Measurements from ENCODE around the gene UNC5A.

The UNC5A gene

GRCh38 chr5:176781638-176782570 lies 28.5 kb upstream of the UNC5A start:
- no peak for TF ChIP-seq EGR1 (IDR thresholded peaks at IDR 0.05)
- no peak for TF ChIP-seq TAF1 (IDR thresholded peaks at IDR 0.05; ENCODE audit: low read depth)
- no peak for TF ChIP-seq USF1 (IDR thresholded peaks at IDR 0.05)
- TF ChIP-seq CREB1 (IDR thresholded peaks at IDR 0.05; ENCODE audit: low read depth), result no peak
- TF ChIP-seq RAD21 (IDR thresholded peaks at IDR 0.05; ENCODE audit: low read depth), result no peak
- TF ChIP-seq YY1 (IDR thresholded peaks at IDR 0.05; ENCODE audit: low read depth), result no peak
- no peak for TF ChIP-seq EP300 (IDR thresholded peaks at IDR 0.05; ENCODE audit: borderline replicate concordance)
- no peak for TF ChIP-seq CEBPB (IDR thresholded peaks at IDR 0.05)
- TF ChIP-seq TEAD4 (IDR thresholded peaks at IDR 0.05), result no peak
- TF ChIP-seq TCF12 (IDR thresholded peaks at IDR 0.05; ENCODE audit: low read depth), result no peak
- no peak for TF ChIP-seq FOXM1 (IDR thresholded peaks at IDR 0.05; ENCODE audit: borderline replicate concordance, low read depth)
- no peak for TF ChIP-seq REST (IDR thresholded peaks at IDR 0.05; ENCODE audit: low read depth)
- no peak for TF ChIP-seq NFIC (IDR thresholded peaks at IDR 0.05)

GRCh38 chr5:176784218-176785165 lies 25.9 kb upstream of the UNC5A start:
- TF ChIP-seq CEBPB (IDR thresholded peaks at IDR 0.05), result no peak
- TF ChIP-seq TCF12 (IDR thresholded peaks at IDR 0.05; ENCODE audit: low read depth), result no peak
- no peak for TF ChIP-seq REST (IDR thresholded peaks at IDR 0.05; ENCODE audit: low read depth)
- no peak for TF ChIP-seq TAF1 (IDR thresholded peaks at IDR 0.05; ENCODE audit: low read depth)
- no peak for TF ChIP-seq MAX (IDR thresholded peaks at IDR 0.05)
- TF ChIP-seq YY1 (IDR thresholded peaks at IDR 0.05; ENCODE audit: low read depth), result no peak
- TF ChIP-seq ZBTB7A (IDR thresholded peaks at IDR 0.05; ENCODE audit: low read depth), result no peak
- no peak for TF ChIP-seq NFIC (IDR thresholded peaks at IDR 0.05)

- no peak for TF ChIP-seq CREB1 (IDR thresholded peaks at IDR 0.05; ENCODE audit: low read depth)
- TF ChIP-seq TAF1 (IDR thresholded peaks at IDR 0.05; ENCODE audit: low read depth), result no peak
- TF ChIP-seq EP300 (IDR thresholded peaks at IDR 0.05; ENCODE audit: borderline replicate concordance), result no peak
- TF ChIP-seq TEAD4 (IDR thresholded peaks at IDR 0.05), result no peak
- TF ChIP-seq MAX (IDR thresholded peaks at IDR 0.05), result no peak
- TF ChIP-seq USF1 (IDR thresholded peaks at IDR 0.05), result no peak
- no peak for TF ChIP-seq YY1 (IDR thresholded peaks at IDR 0.05; ENCODE audit: low read depth)
- TF ChIP-seq ZBTB7A (IDR thresholded peaks at IDR 0.05; ENCODE audit: low read depth), result no peak
- TF ChIP-seq EGR1 (IDR thresholded peaks at IDR 0.05), result no peak
- no peak for TF ChIP-seq REST (IDR thresholded peaks at IDR 0.05; ENCODE audit: low read depth)
- no peak for TF ChIP-seq RAD21 (IDR thresholded peaks at IDR 0.05; ENCODE audit: low read depth)
- TF ChIP-seq TCF12 (IDR thresholded peaks at IDR 0.05; ENCODE audit: low read depth), result no peak
- TF ChIP-seq FOXM1 (IDR thresholded peaks at IDR 0.05; ENCODE audit: borderline replicate concordance, low read depth), result no peak
- TF ChIP-seq NFIC (IDR thresholded peaks at IDR 0.05), result no peak
- no peak for TF ChIP-seq CEBPB (IDR thresholded peaks at IDR 0.05)
Observed at GRCh38 chr5:176785184-176786145, 24.9 kb upstream of the UNC5A start.

Data from Ishikawa (cell line).